ENCODE data around the gene APOL4. TPM values are rescaled to one million over a fixed set of nuclear protein-coding genes. Genes with fewer than 3 reads are reported as not detected.

The APOL4 gene
- total RNA-seq, 1 experiment from 2014 or later = 0.31 TPM

DNA sequence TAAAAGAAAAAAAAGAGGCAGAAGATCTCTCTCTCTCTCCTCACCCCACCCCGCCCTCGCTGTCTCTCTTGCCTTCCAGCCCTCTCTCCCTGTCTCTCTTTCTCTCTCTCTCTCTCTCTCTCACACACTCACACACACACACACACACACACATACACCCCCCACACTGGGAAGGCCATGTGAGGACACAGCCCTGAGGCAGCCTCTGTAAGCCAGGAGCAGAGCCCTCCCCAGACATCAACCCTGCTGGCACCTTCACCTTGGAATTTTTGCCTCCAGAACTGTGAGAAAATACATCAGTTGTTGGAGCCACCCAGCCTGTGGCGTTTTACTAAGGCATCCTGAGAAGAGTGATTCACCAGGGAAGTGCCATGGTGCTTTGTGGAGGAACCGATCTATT lies 55.7 kb downstream of the APOL4 start:
- ATAC-seq (no peak), DNase-seq (ENCODE audit: low spot score) (no peak)
- H3K4me1 Mint-ChIP-seq = peaks cover 17% of the 10 kb centered on the region
- no peak overlapping the region for H3K4me3 Mint-ChIP-seq
- CTCF ChIA-PET = interaction anchor here (1.4 to 2.2 kb wide), 2 partner anchors 33 to 93 kb away, joined by 9 to 34 read pairs; partner anchors contain the start of gene APOL2
- POLR2A ChIA-PET = no interaction called here
- H3K36me3 Mint-ChIP-seq = no peaks in the 10 kb centered on the region
- H3K27ac Mint-ChIP-seq = no peak overlapping the region
- TF ChIP-seq PRRX2 (CRISPR knock-in tag; IDR thresholded peaks at IDR 0.05) (no peak), NFYB (CRISPR knock-in tag; conservative IDR thresholded peaks at IDR 0.05; ENCODE audit: low read depth) (no peak), ZNF219 (CRISPR knock-in tag; IDR thresholded peaks at IDR 0.05; ENCODE audit: borderline replicate concordance) (no peak), HMGXB4 (CRISPR knock-in tag; IDR thresholded peaks at IDR 0.05) (no peak), EMX1 (CRISPR knock-in tag; IDR thresholded peaks at IDR 0.05) (no peak), FOXJ3 (CRISPR knock-in tag; IDR thresholded peaks at IDR 0.05; ENCODE audit: borderline replicate concordance) (no peak), AFF4 (CRISPR knock-in tag; IDR thresholded peaks at IDR 0.05; ENCODE audit: borderline replicate concordance) (no peak), SOX15 (CRISPR knock-in tag; IDR thresholded peaks at IDR 0.05) (no peak), USF1 (CRISPR knock-in tag; IDR thresholded peaks at IDR 0.05) (no peak), NR1H2 (CRISPR knock-in tag; IDR thresholded peaks at IDR 0.05) (no peak), TP53 (CRISPR knock-in tag; IDR thresholded peaks at IDR 0.05) (no peak), SP1 (CRISPR knock-in tag; conservative IDR thresholded peaks at IDR 0.05) (no peak), ZNF232 (CRISPR knock-in tag; IDR thresholded peaks at IDR 0.05) (no peak), SMAD4 (CRISPR knock-in tag; IDR thresholded peaks at IDR 0.05) (no peak), CREM (CRISPR knock-in tag; IDR thresholded peaks at IDR 0.05) (no peak), MYBL2 (CRISPR knock-in tag; IDR thresholded peaks at IDR 0.05) (no peak), ZNF121 (CRISPR knock-in tag; IDR thresholded peaks at IDR 0.05) (no peak)
- TF ChIP-seq, protein P1, sequence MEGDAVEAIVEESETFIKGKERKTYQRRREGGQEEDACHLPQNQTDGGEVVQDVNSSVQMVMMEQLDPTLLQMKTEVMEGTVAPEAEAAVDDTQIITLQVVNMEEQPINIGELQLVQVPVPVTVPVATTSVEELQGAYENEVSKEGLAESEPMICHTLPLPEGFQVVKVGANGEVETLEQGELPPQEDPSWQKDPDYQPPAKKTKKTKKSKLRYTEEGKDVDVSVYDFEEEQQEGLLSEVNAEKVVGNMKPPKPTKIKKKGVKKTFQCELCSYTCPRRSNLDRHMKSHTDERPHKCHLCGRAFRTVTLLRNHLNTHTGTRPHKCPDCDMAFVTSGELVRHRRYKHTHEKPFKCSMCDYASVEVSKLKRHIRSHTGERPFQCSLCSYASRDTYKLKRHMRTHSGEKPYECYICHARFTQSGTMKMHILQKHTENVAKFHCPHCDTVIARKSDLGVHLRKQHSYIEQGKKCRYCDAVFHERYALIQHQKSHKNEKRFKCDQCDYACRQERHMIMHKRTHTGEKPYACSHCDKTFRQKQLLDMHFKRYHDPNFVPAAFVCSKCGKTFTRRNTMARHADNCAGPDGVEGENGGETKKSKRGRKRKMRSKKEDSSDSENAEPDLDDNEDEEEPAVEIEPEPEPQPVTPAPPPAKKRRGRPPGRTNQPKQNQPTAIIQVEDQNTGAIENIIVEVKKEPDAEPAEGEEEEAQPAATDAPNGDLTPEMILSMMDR (IDR thresholded peaks at IDR 0.05) = no peak
- TF ChIP-seq, protein P2, sequence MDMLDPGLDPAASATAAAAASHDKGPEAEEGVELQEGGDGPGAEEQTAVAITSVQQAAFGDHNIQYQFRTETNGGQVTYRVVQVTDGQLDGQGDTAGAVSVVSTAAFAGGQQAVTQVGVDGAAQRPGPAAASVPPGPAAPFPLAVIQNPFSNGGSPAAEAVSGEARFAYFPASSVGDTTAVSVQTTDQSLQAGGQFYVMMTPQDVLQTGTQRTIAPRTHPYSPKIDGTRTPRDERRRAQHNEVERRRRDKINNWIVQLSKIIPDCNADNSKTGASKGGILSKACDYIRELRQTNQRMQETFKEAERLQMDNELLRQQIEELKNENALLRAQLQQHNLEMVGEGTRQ (CRISPR knock-in tag; IDR thresholded peaks at IDR 0.05) = no peak
- TF ChIP-seq, protein P3, sequence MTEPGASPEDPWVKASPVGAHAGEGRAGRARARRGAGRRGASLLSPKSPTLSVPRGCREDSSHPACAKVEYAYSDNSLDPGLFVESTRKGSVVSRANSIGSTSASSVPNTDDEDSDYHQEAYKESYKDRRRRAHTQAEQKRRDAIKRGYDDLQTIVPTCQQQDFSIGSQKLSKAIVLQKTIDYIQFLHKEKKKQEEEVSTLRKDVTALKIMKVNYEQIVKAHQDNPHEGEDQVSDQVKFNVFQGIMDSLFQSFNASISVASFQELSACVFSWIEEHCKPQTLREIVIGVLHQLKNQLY (CRISPR knock-in tag; IDR thresholded peaks at IDR 0.05) = no peak
- H3K27me3 Mint-ChIP-seq (ENCODE audit: low read depth) = no peaks in the 10 kb centered on the region; the same call in 1 of the 2 replicates
- H3K9me3 Mint-ChIP-seq = no peaks in the 10 kb centered on the region

All from WTC11 (cell line).